Loucy (cell line): ENCODE data around the gene COL12A1.

Experiments
- H2AFZ ChIP-seq: fragments of 200-600 bp; sonication (generic); 2 replicates; pipeline ENCODE4 v1.6.0; 2016; ENCODE audit warnings: antibody characterized with exemption, mild to moderate bottlenecking, low read length, moderate library complexity
- H3F3A ChIP-seq: fragments of 200-600 bp; 2 replicates; pipeline ENCODE4 v1.6.0; 2016; ENCODE audit warnings: antibody characterized with exemption, low read depth, mild to moderate bottlenecking
- H3K27me3 ChIP-seq: fragments of 200-600 bp; sonication (generic); 2 replicates; pipeline ENCODE4 v1.6.1; 2014; ENCODE audit warnings: low read length, mild to moderate bottlenecking; ENCODE audit not compliant: insufficient read depth, poor library complexity, severe bottlenecking
- H3K36me3 ChIP-seq: fragments of 200-600 bp; sonication (generic); 2 replicates; pipeline ENCODE4 v1.6.1; 2016; ENCODE audit warnings: low read length; ENCODE audit not compliant: insufficient read depth
- H3K4me1 ChIP-seq: fragments of 200-600 bp; sonication (generic); 2 replicates; pipeline ENCODE4 v1.5.1; 2014; ENCODE audit warnings: low read length, mild to moderate bottlenecking; ENCODE audit not compliant: insufficient read depth, poor library complexity, severe bottlenecking
- H3K4me2 ChIP-seq: fragments of 200-600 bp; sonication (generic); 2 replicates; pipeline ENCODE4 v1.6.0; 2014; ENCODE audit warnings: antibody characterized with exemption, low read length, low read depth, mild to moderate bottlenecking; ENCODE audit not compliant: poor library complexity, severe bottlenecking
- H3K4me3 ChIP-seq: fragments of 200-600 bp; sonication (generic); 2 replicates; pipeline ENCODE4 v1.5.1; 2014; ENCODE audit warnings: low read length, mild to moderate bottlenecking, mixed read lengths; ENCODE audit not compliant: poor library complexity, severe bottlenecking
- H3K79me2 ChIP-seq: fragments of 200-600 bp; sonication (generic); 2 replicates; pipeline ENCODE4 v1.6.1; 2014; ENCODE audit warnings: low read length; ENCODE audit not compliant: insufficient read depth
- H3K9ac ChIP-seq: fragments of 200-600 bp; sonication (generic); 2 replicates; pipeline ENCODE4 v1.6.0; 2014; ENCODE audit warnings: mild to moderate bottlenecking, low read depth, low read length, moderate library complexity; ENCODE audit not compliant: poor library complexity, severe bottlenecking
- H3K9me2 ChIP-seq: fragments of 200-600 bp; sonication (generic); replicated peaks from 2 replicates; pipeline ENCODE4 v1.6.1; 2016; ENCODE audit warnings: low read depth, low read length, mixed read lengths
- H3K9me3 ChIP-seq: fragments of 200-600 bp; sonication (generic); 2 replicates; pipeline ENCODE4 v1.6.1; 2014; ENCODE audit warnings: mild to moderate bottlenecking, antibody characterized with exemption, low read length, low read depth; ENCODE audit not compliant: insufficient read depth
- H4K20me1 ChIP-seq: fragments of 200-600 bp; sonication (generic); 2 replicates; pipeline ENCODE4 v1.6.0; 2014; ENCODE audit warnings: antibody characterized with exemption, low read length, mild to moderate bottlenecking; ENCODE audit not compliant: insufficient read depth, poor library complexity, severe bottlenecking
- CTCF ChIP-seq: fragments of 200-600 bp; sonication (generic); conservative IDR thresholded peaks from 2 replicates; pipeline ENCODE4 v1.5.1; 2014; ENCODE audit warnings: mild to moderate bottlenecking, antibody characterized with exemption, low read length
- EZH2phosphoT487 ChIP-seq: fragments of 200-600 bp; IDR thresholded peaks from 2 replicates; pipeline ENCODE4 v1.6.1; 2018; ENCODE audit warnings: antibody characterized with exemption, mild to moderate bottlenecking, moderate library complexity, borderline replicate concordance

COL12A1 gene

GRCh38 chr6:75094614-75095200 lies 111.1 kb downstream of the COL12A1 start:
- Histone ChIP-seq H3K27me3 (no peaks in the 10 kb centered on the region), H3K4me2 (no peak overlapping the region), H3K9me2 (no peaks in the 10 kb centered on the region), H3K9me3 (peaks cover 5% of the 10 kb centered on the region; the same call in 1 of the 2 replicates), H3K36me3 (no peaks in the 10 kb centered on the region), H3F3A (no peaks in the 10 kb centered on the region), H3K9ac (no peak overlapping the region), H3K79me2 (no peaks in the 10 kb centered on the region), H2AFZ (no peak overlapping the region), H3K4me1 (no peaks in the 10 kb centered on the region), H3K4me3 (no peak overlapping the region), H4K20me1 (no peaks in the 10 kb centered on the region)
- TF ChIP-seq CTCF, result no peak
- no peak for TF ChIP-seq EZH2phosphoT487

DNA sequence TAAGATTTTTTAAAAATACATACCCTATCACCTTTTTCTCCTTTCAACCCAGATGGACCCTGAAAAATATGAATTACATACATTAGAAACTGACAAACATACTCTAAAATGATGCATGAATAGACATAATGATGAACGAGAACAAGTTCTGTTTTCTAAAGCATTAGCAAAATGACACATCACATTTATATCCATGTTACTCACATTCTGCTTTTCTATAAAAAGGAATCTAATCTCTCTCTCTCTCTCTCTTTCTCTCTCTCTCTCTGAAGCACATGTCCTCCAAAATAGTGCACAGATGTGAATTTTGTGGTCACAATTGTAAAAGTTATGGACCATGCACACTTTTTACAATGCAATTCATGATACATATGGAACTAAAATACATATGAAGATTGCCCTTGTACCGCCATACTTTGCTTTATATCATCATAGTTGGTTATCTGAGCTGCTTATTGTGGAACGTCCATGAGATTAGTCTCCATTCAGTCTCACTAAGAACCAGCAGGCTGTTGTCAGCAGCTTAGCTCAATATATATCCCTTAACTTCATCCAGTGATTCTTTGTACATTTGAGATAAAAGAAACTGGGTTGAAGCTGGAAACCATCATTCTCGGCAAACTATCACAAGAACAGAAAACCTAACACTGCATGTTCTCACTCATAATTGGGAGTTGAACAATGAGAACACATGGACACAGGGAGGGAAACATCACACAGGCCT lies 114.2 kb downstream of the COL12A1 start:
- Histone ChIP-seq H3F3A (no peaks in the 10 kb centered on the region), H3K9ac (no peak overlapping the region), H3K36me3 (no peaks in the 10 kb centered on the region), H2AFZ (no peak overlapping the region), H3K79me2 (no peaks in the 10 kb centered on the region), H4K20me1 (no peaks in the 10 kb centered on the region), H3K4me1 (no peaks in the 10 kb centered on the region), H3K9me2 (no peaks in the 10 kb centered on the region), H3K4me2 (no peak overlapping the region), H3K9me3 (peaks cover 5% of the 10 kb centered on the region; the same call in 1 of the 2 replicates), H3K4me3 (no peak overlapping the region), H3K27me3 (no peaks in the 10 kb centered on the region)
- TF ChIP-seq CTCF (no peak), EZH2phosphoT487 (no peak)

DNA sequence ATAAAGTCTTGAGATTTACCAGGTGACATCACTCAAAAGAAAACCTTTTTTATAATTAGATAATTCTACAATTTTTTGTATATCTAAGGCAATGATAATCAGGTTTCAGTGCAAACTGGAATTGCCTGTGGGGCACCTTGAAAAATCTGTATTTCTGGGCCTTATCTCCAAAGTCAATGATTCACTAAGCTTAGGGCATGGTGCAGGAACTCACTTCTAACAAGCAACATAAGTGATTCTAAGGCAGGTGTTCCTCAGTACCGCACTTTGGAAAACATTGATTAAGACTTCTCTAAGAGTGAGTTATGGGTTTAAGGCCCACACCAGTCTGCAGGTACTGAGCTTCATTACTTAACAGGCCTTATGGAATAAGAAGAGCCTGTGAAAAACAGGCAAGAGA lies 115.3 kb downstream of the COL12A1 start:
- H3F3A ChIP-seq, result no peaks in the 10 kb centered on the region
- H3K4me3 ChIP-seq, result no peak overlapping the region
- H3K9me3 ChIP-seq, result 0 out of 2 replicates have a peak, but pooled peaks cover under 1% of the 10 kb centered on the region
- H3K4me2 ChIP-seq, result no peak overlapping the region
- no peak for TF ChIP-seq CTCF
- TF ChIP-seq EZH2phosphoT487, result no peak
- no peaks in the 10 kb centered on the region for H3K27me3 ChIP-seq
- H3K36me3 ChIP-seq, result no peaks in the 10 kb centered on the region
- H4K20me1 ChIP-seq, result no peaks in the 10 kb centered on the region
- H3K9me2 ChIP-seq, result no peaks in the 10 kb centered on the region
- H3K9ac ChIP-seq, result no peak overlapping the region
- H3K4me1 ChIP-seq, result no peaks in the 10 kb centered on the region
- H3K79me2 ChIP-seq, result no peaks in the 10 kb centered on the region
- no peak overlapping the region for H2AFZ ChIP-seq
